GM23338 (cell line): ENCODE data around the gene DLG2. TPM values are rescaled to one million over a fixed set of nuclear protein-coding genes. Genes with fewer than 3 reads are reported as not detected.

ENCODE experiments used
- CREB1 ChIP-seq: fragments of 250-450 bp; sonication (Bioruptor Pico); IDR thresholded peaks from 2 replicates; pipeline ENCODE4 v1.5.0; 2020; ENCODE audit warnings: low read depth, mild to moderate bottlenecking, moderate library complexity
- CTCF ChIP-seq, 2 experiments: fragments of 200-600 bp in 1 of 2; sonication (generic) in 1 of 2; conservative IDR thresholded peaks; 2 replicates each; pipeline versions ENCODE4 v1.5.1 to v1.6.1; 2016 to 2017; ENCODE audit warnings: antibody characterized with exemption in 2 of 2, low read depth in 2 of 2, mild to moderate bottlenecking in 2 of 2, moderate library complexity in 1 of 2
- EZH2 ChIP-seq: fragments of 200-600 bp; sonication (generic); IDR thresholded peaks from one replicate; pipeline ENCODE4 v1.8.0; 2017; ENCODE audit warnings: antibody characterized with exemption, mild to moderate bottlenecking, low read depth; ENCODE audit not compliant: unreplicated experiment
- EZH2phosphoT487 ChIP-seq: fragments of 200-600 bp; sonication (generic); IDR thresholded peaks from one replicate; pipeline ENCODE4 v1.8.1; 2018; ENCODE audit warnings: antibody characterized with exemption; ENCODE audit not compliant: unreplicated experiment
- NANOG ChIP-seq: IDR thresholded peaks from 2 replicates; pipeline ENCODE4 v1.6.1; 2016; ENCODE audit warnings: antibody characterized with exemption, borderline replicate concordance
- POLR2AphosphoS5 ChIP-seq: IDR thresholded peaks from 2 replicates; pipeline ENCODE4 v1.6.1; 2016; ENCODE audit warnings: antibody characterized with exemption, low read depth
- REST ChIP-seq: IDR thresholded peaks from one replicate; pipeline ENCODE4 v1.6.1; 2018; ENCODE audit warnings: antibody characterized with exemption; ENCODE audit not compliant: unreplicated experiment
- ZNF114 ChIP-seq: fragments of 250-450 bp; sonication (Bioruptor Pico); IDR thresholded peaks from 2 replicates; pipeline ENCODE4 v1.5.0; 2020; ENCODE audit warnings: mild to moderate bottlenecking, moderate library complexity
- ZNF331 ChIP-seq: fragments of 250-450 bp; sonication (Bioruptor Pico); IDR thresholded peaks from 2 replicates; pipeline ENCODE4 v1.5.0; 2020; ENCODE audit warnings: low read depth, mild to moderate bottlenecking, moderate library complexity
- ZNF462 ChIP-seq: fragments of 250-450 bp; sonication (Bioruptor Pico); IDR thresholded peaks from 2 replicates; pipeline ENCODE4 v1.5.0; 2020; ENCODE audit warnings: mild to moderate bottlenecking, moderate library complexity
- polyA plus RNA-seq: library from polyadenylated mRNA; unstranded; fragments of >200 nt; fragmentation: Nextera tagmentation; extraction: Ambion mirVana; gene quantifications from 2 replicates; pipeline ENCODE4 v1.2.1, GENCODE V29; 2016
- total RNA-seq: library from RNA; depleted of rRNA; stranded (reverse); fragments of >200 nt; shearing (Covaris generic); gene quantifications from 2 replicates; pipeline ENCODE4 v1.2.3, GENCODE V29; 2014

DLG2 gene
- total and polyA plus RNA-seq, 2 experiments from 2014 or later = 19.8 to 21.5 TPM

DNA sequence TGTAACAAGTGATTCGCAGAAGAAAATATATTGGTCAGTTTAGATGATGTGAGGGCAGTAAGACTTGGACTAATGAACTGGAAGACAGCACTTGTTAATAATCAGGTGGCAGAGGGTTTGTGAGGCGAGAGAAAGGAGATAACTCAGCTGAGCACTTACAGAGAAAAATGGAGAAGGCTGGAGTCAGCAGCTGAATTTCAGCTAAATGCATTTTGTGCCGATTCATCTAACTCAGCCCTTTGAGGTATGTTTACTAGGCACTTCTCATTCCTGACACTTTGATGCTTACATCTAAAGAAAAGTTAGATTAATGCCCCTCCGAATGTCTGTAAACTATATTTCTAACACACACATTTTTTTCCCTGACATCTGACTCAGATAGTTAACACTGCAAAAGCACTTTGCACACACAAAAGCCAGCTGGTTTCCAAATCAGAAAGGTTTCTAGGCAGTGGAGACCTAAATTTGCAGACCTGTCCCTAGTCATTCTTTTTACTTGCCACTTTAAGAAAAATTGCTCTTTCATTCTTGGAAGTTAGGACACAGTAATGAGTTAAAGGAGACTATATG is 1481.4 kb downstream of the DLG2 start (continued):
- TF ChIP-seq ZNF462 (CRISPR knock-in tag) (no peak), CREB1 (CRISPR knock-in tag) (no peak), POLR2AphosphoS5 (no peak), ZNF331 (CRISPR knock-in tag) (no peak), NANOG (no peak), CTCF (conservative IDR thresholded peaks at IDR 0.05; ENCODE audit: low read depth in 2 of 2) (no peak), REST (no peak), EZH2phosphoT487 (no peak), EZH2 (no peak), ZNF114 (no peak)
